EH (cell line): Measurements from ENCODE around the gene ANKH.
A peak's percentile ranks its signal among the peaks of the same experiment; 100 is the strongest.

ENCODE experiments used
- DNase-seq: peaks from one replicate; pipeline ENCODE4 v3.0.0-alpha.2; 2015; ENCODE audit warnings: low read depth

The ANKH gene

GRCh38 chr5:14713476-14714390 is 157.8 kb downstream of the ANKH start:
- no peak for DNase-seq

- DNase-seq: no peak
Measured at GRCh38 chr5:14712666-14713065, 158.9 kb downstream of the ANKH start.

- no peak for DNase-seq
Measured at GRCh38 chr5:14712131-14712530, 159.4 kb downstream of the ANKH start.

- no peak for DNase-seq
Measured at GRCh38 chr5:14710313-14710994, 161.1 kb downstream of the ANKH start.

GRCh38 chr5:14708551-14708950 is 163.0 kb downstream of the ANKH start:
- DNase-seq: no peak

GRCh38 chr5:14707811-14708390 is 163.7 kb downstream of the ANKH start:
- no peak for DNase-seq

- peak; percentile 90 for DNase-seq
Measured at GRCh38 chr5:14706615-14707021, 165.0 kb downstream of the ANKH start.

GRCh38 chr5:14705556-14705955 is 166.0 kb downstream of the ANKH start:
- no peak for DNase-seq

- DNase-seq: no peak
Measured at GRCh38 chr5:14702238-14702839, 169.2 kb downstream of the ANKH start.

- DNase-seq: no peak
Measured at GRCh38 chr5:14701556-14701955, 170.0 kb downstream of the ANKH start.

- peak; percentile 30 for DNase-seq
Measured at GRCh38 chr5:14700478-14701436, 170.8 kb downstream of the ANKH start.

- DNase-seq: no peak
Measured at GRCh38 chr5:14699807-14700400, 171.7 kb downstream of the ANKH start.

GRCh38 chr5:14699159-14699558 is 172.4 kb downstream of the ANKH start:
- no peak for DNase-seq

- DNase-seq: no peak
Measured at GRCh38 chr5:14698495-14698894, 173.1 kb downstream of the ANKH start.

GRCh38 chr5:14696851-14697250 is 174.7 kb downstream of the ANKH start:
- DNase-seq: no peak

GRCh38 chr5:14696057-14696456 is 175.5 kb downstream of the ANKH start:
- DNase-seq: peak; percentile 20

GRCh38 chr5:14695152-14695551 is 176.4 kb downstream of the ANKH start:
- no peak for DNase-seq

GRCh38 chr5:14693070-14693469 is 178.5 kb downstream of the ANKH start:
- DNase-seq: no peak

- peak; percentile 63 for DNase-seq
Measured at GRCh38 chr5:14687023-14687665, 184.4 kb downstream of the ANKH start.

GRCh38 chr5:14686517-14686916 is 185.1 kb downstream of the ANKH start:
- no peak for DNase-seq
